SHP77 (cell line): ENCODE results near the gene GOLGA7B.

Experiments
- DNase-seq, 2 experiments: peaks; one replicate each; lab custom pipeline; 2025; lab: John Stamatoyannopoulos, UW

The GOLGA7B gene

GRCh38 chr10:97849687-97850402 lies at the start of gene GOLGA7B:
Gene GOLGA7B (plus strand): TSS chr10:97849843. CDS start chr10:97850304, 461 bp downstream.
- DNase-seq = peak in 1 of 2 experiments; percentile 39

GRCh38 chr10:97800474-97800873 lies 49.2 kb upstream of the GOLGA7B start:
- DNase-seq = no peak

- no peak for DNase-seq
These were observed 48.2 kb upstream of the GOLGA7B start for GRCh38 chr10:97801422-97801821.

- DNase-seq = no peak
These were observed 44.4 kb upstream of the GOLGA7B start for GRCh38 chr10:97805096-97805884.

- no peak for DNase-seq
These were observed 43.7 kb upstream of the GOLGA7B start for GRCh38 chr10:97805949-97806348.

- DNase-seq = peak; percentile 19 to 58
These were observed 39.2 kb upstream of the GOLGA7B start for GRCh38 chr10:97810446-97810845.

GRCh38 chr10:97811958-97812357 lies 37.7 kb upstream of the GOLGA7B start:
- DNase-seq = no peak

GRCh38 chr10:97812696-97813095 lies 36.9 kb upstream of the GOLGA7B start:
- no peak for DNase-seq

GRCh38 chr10:97813311-97813710 lies 36.3 kb upstream of the GOLGA7B start:
- DNase-seq = no peak

- DNase-seq = no peak
These were observed 34.6 kb upstream of the GOLGA7B start for GRCh38 chr10:97814996-97815395.

- no peak for DNase-seq
These were observed 33.0 kb upstream of the GOLGA7B start for GRCh38 chr10:97816609-97817008.

- DNase-seq = no peak
These were observed 31.1 kb upstream of the GOLGA7B start for GRCh38 chr10:97818572-97818971.

- DNase-seq = no peak
These were observed 29.4 kb upstream of the GOLGA7B start for GRCh38 chr10:97820096-97820704.

- peak in 1 of 2 experiments; percentile 55 for DNase-seq
These were observed 28.2 kb upstream of the GOLGA7B start for GRCh38 chr10:97821308-97822038.

GRCh38 chr10:97822261-97822687 lies 27.4 kb upstream of the GOLGA7B start:
- peak; percentile 13 to 55 for DNase-seq

GRCh38 chr10:97823734-97824133 lies 25.9 kb upstream of the GOLGA7B start:
- DNase-seq = no peak

- DNase-seq = no peak
These were observed 24.5 kb upstream of the GOLGA7B start for GRCh38 chr10:97825020-97825760.

GRCh38 chr10:97826892-97827291 lies 22.8 kb upstream of the GOLGA7B start:
- no peak for DNase-seq

GRCh38 chr10:97827702-97828291 lies 21.8 kb upstream of the GOLGA7B start:
- DNase-seq = no peak

- DNase-seq = no peak
These were observed 20.9 kb upstream of the GOLGA7B start for GRCh38 chr10:97828721-97829120.

GRCh38 chr10:97830064-97830463 lies 19.6 kb upstream of the GOLGA7B start:
- no peak for DNase-seq
